ENCODE results near the gene MAGIX. TPM values are rescaled to one million over a fixed set of nuclear protein-coding genes. Genes with fewer than 3 reads are reported as not detected.

Gene MAGIX
- 10 to 100 TPM in 1 of 4 donors, 1 to 10 TPM in 2, under 1 TPM in 1; 0.77 to 12.4 (median 5.2) TPM for total RNA-seq

GRCh38 chrX:49162620-49163019, at the start of gene MAGIX:
Gene MAGIX (plus strand): TSS chrX:49162758. CDS start chrX:49162890, 132 bp downstream.
- TF ChIP-seq CTCF (IDR thresholded peaks at IDR 0.05) (no peak), POLR2A (IDR thresholded peaks at IDR 0.05) (no peak)
- intact Hi-C loops (cut with DNase I; ENCODE audit: low total_unique reads): no loop called here

DNA sequence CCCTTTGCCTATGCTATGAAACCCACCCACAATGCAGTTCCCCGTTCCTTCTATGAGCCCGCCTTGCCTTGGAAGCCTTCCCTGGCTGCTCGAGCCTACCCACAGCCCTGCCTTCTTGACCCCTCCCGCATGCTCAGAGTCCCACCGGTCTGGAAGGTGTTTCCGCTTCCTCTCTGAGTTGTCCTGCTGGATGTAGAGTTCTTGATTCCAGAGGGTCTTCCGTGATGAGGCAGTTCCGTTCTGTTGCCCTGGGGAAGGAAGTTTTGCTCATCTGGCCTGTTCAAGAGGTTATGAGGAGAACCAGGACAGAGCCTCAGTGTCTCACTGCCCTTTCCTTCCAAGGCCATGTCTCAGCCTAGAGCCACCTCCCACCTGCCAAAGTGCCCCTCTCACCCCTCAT, 46.5 kb upstream of the MAGIX start:
- DNase-seq: no peak
- Histone ChIP-seq H3K4me3 (no peak overlapping the region), H3K27me3 (no peaks in the 10 kb centered on the region), H3K4me1 (no peaks in the 10 kb centered on the region), H3K27ac (no peak overlapping the region), H3K9me3 (no peaks in the 10 kb centered on the region), H3K36me3 (no peaks in the 10 kb centered on the region)
- intact Hi-C loops (cut with DNase I; ENCODE audit: low total_unique reads): no loop called here
- no peak for TF ChIP-seq POLR2A (IDR thresholded peaks at IDR 0.05)
- no peak for TF ChIP-seq CTCF (IDR thresholded peaks at IDR 0.05)

More at GRCh38 chrX:49162620-49163019, at the start of gene MAGIX:
- H3K4me3 ChIP-seq: peak within 1 kb of the TSS; percentile 26 to 37
- H3K9me3 ChIP-seq: no peaks in the 10 kb centered on the region
- H3K27me3 ChIP-seq: no peaks in the 10 kb centered on the region
- DNase-seq: no peak
- H3K36me3 ChIP-seq: no peaks in the 10 kb centered on the region
- peak within 1 kb of the TSS; percentile 85 to 93 for H3K27ac ChIP-seq
- H3K4me1 ChIP-seq: no peaks in the 10 kb centered on the region

GRCh38 chrX:49116716-49117115, 45.8 kb upstream of the MAGIX start:
- Histone ChIP-seq H3K9me3 (no peaks in the 10 kb centered on the region), H3K4me3 (no peak overlapping the region), H3K36me3 (no peaks in the 10 kb centered on the region), H3K27me3 (no peaks in the 10 kb centered on the region), H3K4me1 (no peaks in the 10 kb centered on the region), H3K27ac (no peak overlapping the region)
- DNase-seq: no peak
- intact Hi-C loops (cut with DNase I; ENCODE audit: low total_unique reads): no loop called here
- no peak for TF ChIP-seq CTCF (IDR thresholded peaks at IDR 0.05)
- no peak for TF ChIP-seq POLR2A (IDR thresholded peaks at IDR 0.05)

DNA sequence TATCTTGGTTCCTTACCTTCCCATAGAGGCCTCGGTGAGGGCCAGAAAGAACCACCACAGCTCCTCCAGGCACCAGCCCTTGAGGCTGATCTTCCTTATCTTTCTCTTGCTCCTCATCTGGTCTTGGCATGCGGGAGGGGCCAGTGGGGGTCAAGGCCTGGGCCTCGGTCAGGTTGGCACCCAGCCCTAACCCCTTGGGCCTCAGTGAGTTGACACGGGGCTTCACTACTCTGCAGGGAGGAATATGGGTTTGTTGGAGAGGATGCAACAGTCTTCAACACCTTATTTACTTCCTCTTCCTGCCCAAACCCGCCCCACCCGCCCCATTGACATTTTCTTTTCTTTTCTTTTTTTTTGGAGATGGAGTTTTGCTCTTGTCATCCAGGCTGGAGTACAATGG, 45.0 kb upstream of the MAGIX start:
- Histone ChIP-seq H3K4me3 (no peak overlapping the region), H3K27me3 (no peaks in the 10 kb centered on the region), H3K4me1 (no peaks in the 10 kb centered on the region), H3K36me3 (no peaks in the 10 kb centered on the region), H3K27ac (no peak overlapping the region), H3K9me3 (no peaks in the 10 kb centered on the region)
- TF ChIP-seq POLR2A (IDR thresholded peaks at IDR 0.05): no peak
- TF ChIP-seq CTCF (IDR thresholded peaks at IDR 0.05): no peak
- DNase-seq: no peak
- intact Hi-C loops (cut with DNase I; ENCODE audit: low total_unique reads): no loop called here

- intact Hi-C loops (cut with DNase I; ENCODE audit: low total_unique reads): no loop called here
- Histone ChIP-seq H3K4me3 (no peak overlapping the region), H3K9me3 (no peaks in the 10 kb centered on the region), H3K36me3 (no peaks in the 10 kb centered on the region), H3K27me3 (no peaks in the 10 kb centered on the region), H3K4me1 (no peaks in the 10 kb centered on the region), H3K27ac (no peak overlapping the region)
- DNase-seq: no peak
- no peak for TF ChIP-seq CTCF (IDR thresholded peaks at IDR 0.05)
- TF ChIP-seq POLR2A (IDR thresholded peaks at IDR 0.05): no peak
These were observed 42.5 kb upstream of the MAGIX start for GRCh38 chrX:49120091-49120490.

Data from uterus (tissue), 4 donors.